ENCODE results near the gene PDCD11. TPM values are rescaled to one million over a fixed set of nuclear protein-coding genes. Genes with fewer than 3 reads are reported as not detected.
A peak's percentile ranks its signal among the peaks of the same experiment; 100 is the strongest.
"Not testable (repeated sequence)": the region's sequence is repeated elsewhere in the genome, so short reads cannot be mapped to it uniquely, and the experiment has no call there.

The PDCD11 gene
- 4.8 TPM for total RNA-seq

- intact Hi-C loops (cut with DNase I): loop anchor here (1.0 to 2.0 kb wide), 3 partner anchors 28 to 51 kb away; partner anchors contain the start of gene PCGF6
- peak in 1 of 3 experiments; percentile 11 for TF ChIP-seq CTCF (IDR thresholded peaks at IDR 0.05)
- peaks cover 10 to 25% of the 10 kb centered on the region in 2 donors for H3K4me1 ChIP-seq
- peak within 1 kb of the TSS; percentile 81 to 82 for H3K27ac ChIP-seq
- H3K36me3 ChIP-seq: peaks cover 24 to 36% of the 10 kb centered on the region in 2 donors
- peak; percentile 92 to 99 for DNase-seq (ENCODE audit: low spot score in 2 of 2)
- peak within 1 kb of the TSS; percentile 79 to 99 for H3K4me3 ChIP-seq
- H3K9me3 ChIP-seq: no peaks in the 10 kb centered on the region
- no peaks in the 10 kb centered on the region for H3K27me3 ChIP-seq
These were observed at the start of gene PDCD11, which contains the start of gene ATP5MK for GRCh38 chr10:103396067-103396788. Gene PDCD11 (plus strand): TSS chr10:103396626. CDS start chr10:103398427, 1,801 bp downstream. Gene ATP5MK (minus strand): TSS chr10:103396475. CDS start chr10:103392457, 4,018 bp downstream.

- peaks cover 0 to 6% of the 10 kb centered on the region in 2 donors for H3K4me1 ChIP-seq
- H3K9me3 ChIP-seq: no peaks in the 10 kb centered on the region
- peak overlapping the region; percentile 77 to 95 for H3K4me3 ChIP-seq
- no peak for TF ChIP-seq CTCF (IDR thresholded peaks at IDR 0.05)
- peak overlapping the region; percentile 80 to 84 for H3K27ac ChIP-seq
- H3K36me3 ChIP-seq: peaks cover 16 to 29% of the 10 kb centered on the region in 2 donors
- intact Hi-C loops (cut with DNase I): no loop called here
- no peak for DNase-seq (ENCODE audit: low spot score in 2 of 2)
- H3K27me3 ChIP-seq: no peaks in the 10 kb centered on the region
These were observed 46.3 kb upstream of the PDCD11 start for GRCh38 chr10:103350175-103350516.

GRCh38 chr10:103350517-103351260 lies 45.7 kb upstream of the PDCD11 start, which contains the start of gene PCGF6:
Gene PCGF6 (minus strand): TSS chr10:103351140. CDS start chr10:103351066, 74 bp downstream.
- no peak for TF ChIP-seq CTCF (IDR thresholded peaks at IDR 0.05)
- H3K27ac ChIP-seq: peak within 1 kb of the TSS; percentile 80 to 84
- H3K36me3 ChIP-seq: peaks cover 11 to 23% of the 10 kb centered on the region in 2 donors
- H3K27me3 ChIP-seq: no peaks in the 10 kb centered on the region
- peak in 1 of 2 donors; percentile 84 for DNase-seq (ENCODE audit: low spot score in 2 of 2)
- intact Hi-C loops (cut with DNase I): loop anchor here (1.0 kb wide), 1 partner anchor 46 kb away; the partner anchor contains the start of genes ATP5MK and PDCD11
- H3K4me1 ChIP-seq: peaks cover 0 to 6% of the 10 kb centered on the region in 2 donors
- no peaks in the 10 kb centered on the region for H3K9me3 ChIP-seq
- peak within 1 kb of the TSS; percentile 77 to 95 for H3K4me3 ChIP-seq

- Histone ChIP-seq H3K27ac (no peak overlapping the region), H3K4me3 (no peak overlapping the region), H3K4me1 (peaks cover 0 to 6% of the 10 kb centered on the region in 2 donors), H3K9me3 (no peaks in the 10 kb centered on the region), H3K36me3 (peaks cover 0 to under 1% of the 10 kb centered on the region in 2 donors), H3K27me3 (no peaks in the 10 kb centered on the region)
- intact Hi-C loops (cut with DNase I): no loop called here
- no peak for TF ChIP-seq CTCF (IDR thresholded peaks at IDR 0.05)
- no peak for DNase-seq (ENCODE audit: low spot score in 2 of 2)
These were observed 43.1 kb upstream of the PDCD11 start for GRCh38 chr10:103353281-103353680.

GRCh38 chr10:103354567-103354966 lies 41.9 kb upstream of the PDCD11 start:
- intact Hi-C loops (cut with DNase I); H3K36me3 ChIP-seq; H3K4me1 ChIP-seq; H3K9me3 ChIP-seq; DNase-seq (ENCODE audit: low spot score in 2 of 2); H3K4me3 ChIP-seq; H3K27ac ChIP-seq; H3K27me3 ChIP-seq: not testable (repeated sequence)
